A549 (cell line): Measurements from ENCODE around the gene GOLGA5.

Source experiments
- FOSL2 ChIP-seq, 2 experiments: fragments of 450-650 bp in 1 of 2; fragments of >200 bp in 1 of 2; sonication (Bioruptor Twin) in 1 of 2; formaldehyde crosslinking; IDR thresholded peaks; 2 replicates each; pipeline versions ENCODE4 v1.5.0 to v1.6.1; 2016 to 2020; ENCODE audit warnings: mild to moderate bottlenecking in 1 of 2, moderate library complexity in 1 of 2
- TP53 ChIP-seq: fragments of 250-450 bp; sonication (Bioruptor Pico); IDR thresholded peaks from 2 replicates; pipeline ENCODE4 v1.5.0; 2021; ENCODE audit warnings: mild to moderate bottlenecking, moderate library complexity
- TF ChIP-seq, protein P1 (sequence below): fragments of 200-600 bp; sonication (generic); IDR thresholded peaks from 2 replicates; pipeline ENCODE4 v1.6.1; 2016; ENCODE audit warnings: antibody characterized with exemption, mild to moderate bottlenecking, moderate library complexity
- TF ChIP-seq, protein P2 (sequence below): fragments of >200 bp; sonication (Bioruptor Twin); formaldehyde crosslinking; IDR thresholded peaks from 3 replicates; pipeline ENCODE4 v1.5.1; 2016

DNA sequence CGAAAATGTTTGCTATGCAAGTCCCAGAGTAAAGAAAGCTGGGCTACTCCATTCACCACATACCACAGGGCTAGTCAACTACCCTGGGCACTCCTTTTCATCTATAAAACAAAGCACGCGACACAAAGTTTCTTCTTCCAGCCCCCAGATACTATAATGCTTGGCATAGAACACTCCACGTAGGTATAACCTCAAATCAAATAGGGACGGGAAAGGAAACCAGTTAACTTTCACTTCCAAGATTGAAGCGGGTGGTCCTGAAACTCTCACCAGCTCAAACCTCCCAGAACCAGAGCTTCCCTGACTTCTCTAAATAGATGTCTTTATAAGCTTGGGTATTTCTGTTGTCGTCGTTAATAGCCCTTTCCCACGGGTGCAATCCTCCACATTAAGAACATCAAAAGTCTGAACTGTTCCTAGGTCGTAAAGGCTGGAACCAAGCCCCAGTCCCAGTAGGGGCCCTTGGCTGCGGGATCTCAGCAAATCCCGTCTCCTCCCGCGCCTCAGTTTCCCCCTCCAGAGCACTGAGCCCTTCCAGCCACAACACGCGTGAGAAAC lies 46.3 kb upstream of the GOLGA5 start:
- TF ChIP-seq FOSL2 (IDR thresholded peaks at IDR 0.05), result no peak
- TF ChIP-seq FOSL2 (CRISPR knock-in tag; IDR thresholded peaks at IDR 0.05), result no peak
- TF ChIP-seq, protein P1, sequence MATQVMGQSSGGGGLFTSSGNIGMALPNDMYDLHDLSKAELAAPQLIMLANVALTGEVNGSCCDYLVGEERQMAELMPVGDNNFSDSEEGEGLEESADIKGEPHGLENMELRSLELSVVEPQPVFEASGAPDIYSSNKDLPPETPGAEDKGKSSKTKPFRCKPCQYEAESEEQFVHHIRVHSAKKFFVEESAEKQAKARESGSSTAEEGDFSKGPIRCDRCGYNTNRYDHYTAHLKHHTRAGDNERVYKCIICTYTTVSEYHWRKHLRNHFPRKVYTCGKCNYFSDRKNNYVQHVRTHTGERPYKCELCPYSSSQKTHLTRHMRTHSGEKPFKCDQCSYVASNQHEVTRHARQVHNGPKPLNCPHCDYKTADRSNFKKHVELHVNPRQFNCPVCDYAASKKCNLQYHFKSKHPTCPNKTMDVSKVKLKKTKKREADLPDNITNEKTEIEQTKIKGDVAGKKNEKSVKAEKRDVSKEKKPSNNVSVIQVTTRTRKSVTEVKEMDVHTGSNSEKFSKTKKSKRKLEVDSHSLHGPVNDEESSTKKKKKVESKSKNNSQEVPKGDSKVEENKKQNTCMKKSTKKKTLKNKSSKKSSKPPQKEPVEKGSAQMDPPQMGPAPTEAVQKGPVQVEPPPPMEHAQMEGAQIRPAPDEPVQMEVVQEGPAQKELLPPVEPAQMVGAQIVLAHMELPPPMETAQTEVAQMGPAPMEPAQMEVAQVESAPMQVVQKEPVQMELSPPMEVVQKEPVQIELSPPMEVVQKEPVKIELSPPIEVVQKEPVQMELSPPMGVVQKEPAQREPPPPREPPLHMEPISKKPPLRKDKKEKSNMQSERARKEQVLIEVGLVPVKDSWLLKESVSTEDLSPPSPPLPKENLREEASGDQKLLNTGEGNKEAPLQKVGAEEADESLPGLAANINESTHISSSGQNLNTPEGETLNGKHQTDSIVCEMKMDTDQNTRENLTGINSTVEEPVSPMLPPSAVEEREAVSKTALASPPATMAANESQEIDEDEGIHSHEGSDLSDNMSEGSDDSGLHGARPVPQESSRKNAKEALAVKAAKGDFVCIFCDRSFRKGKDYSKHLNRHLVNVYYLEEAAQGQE, result no peak
- no peak for TF ChIP-seq TP53 (CRISPR knock-in tag)
- TF ChIP-seq, protein P2, sequence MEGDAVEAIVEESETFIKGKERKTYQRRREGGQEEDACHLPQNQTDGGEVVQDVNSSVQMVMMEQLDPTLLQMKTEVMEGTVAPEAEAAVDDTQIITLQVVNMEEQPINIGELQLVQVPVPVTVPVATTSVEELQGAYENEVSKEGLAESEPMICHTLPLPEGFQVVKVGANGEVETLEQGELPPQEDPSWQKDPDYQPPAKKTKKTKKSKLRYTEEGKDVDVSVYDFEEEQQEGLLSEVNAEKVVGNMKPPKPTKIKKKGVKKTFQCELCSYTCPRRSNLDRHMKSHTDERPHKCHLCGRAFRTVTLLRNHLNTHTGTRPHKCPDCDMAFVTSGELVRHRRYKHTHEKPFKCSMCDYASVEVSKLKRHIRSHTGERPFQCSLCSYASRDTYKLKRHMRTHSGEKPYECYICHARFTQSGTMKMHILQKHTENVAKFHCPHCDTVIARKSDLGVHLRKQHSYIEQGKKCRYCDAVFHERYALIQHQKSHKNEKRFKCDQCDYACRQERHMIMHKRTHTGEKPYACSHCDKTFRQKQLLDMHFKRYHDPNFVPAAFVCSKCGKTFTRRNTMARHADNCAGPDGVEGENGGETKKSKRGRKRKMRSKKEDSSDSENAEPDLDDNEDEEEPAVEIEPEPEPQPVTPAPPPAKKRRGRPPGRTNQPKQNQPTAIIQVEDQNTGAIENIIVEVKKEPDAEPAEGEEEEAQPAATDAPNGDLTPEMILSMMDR, result no peak
